NCI-H460 (cell line): ENCODE data around the gene TSHZ2. TPM values are rescaled to one million over a fixed set of nuclear protein-coding genes. Genes with fewer than 3 reads are reported as not detected.
"Not testable (repeated sequence)": the region's sequence is repeated elsewhere in the genome, so short reads cannot be mapped to it uniquely, and the experiment has no call there.

ENCODE experiments used
- DNase-seq: peaks from one replicate; pipeline ENCODE4 v3.0.0-alpha.2; 2016; ENCODE audit warnings: low read depth; ENCODE audit errors: extremely low read depth
- total RNA-seq: library from RNA; depleted of rRNA; stranded (reverse); fragments of >200 nt; shearing (Covaris generic); gene quantifications from 2 replicates; pipeline ENCODE4 v1.2.3, GENCODE V29; 2014

The TSHZ2 gene
- total RNA-seq, 1 experiment from 2014 or later, result not detected

GRCh38 chr20:53480913-53481312 is 508.8 kb downstream of the TSHZ2 start:
- no peak for DNase-seq

DNA sequence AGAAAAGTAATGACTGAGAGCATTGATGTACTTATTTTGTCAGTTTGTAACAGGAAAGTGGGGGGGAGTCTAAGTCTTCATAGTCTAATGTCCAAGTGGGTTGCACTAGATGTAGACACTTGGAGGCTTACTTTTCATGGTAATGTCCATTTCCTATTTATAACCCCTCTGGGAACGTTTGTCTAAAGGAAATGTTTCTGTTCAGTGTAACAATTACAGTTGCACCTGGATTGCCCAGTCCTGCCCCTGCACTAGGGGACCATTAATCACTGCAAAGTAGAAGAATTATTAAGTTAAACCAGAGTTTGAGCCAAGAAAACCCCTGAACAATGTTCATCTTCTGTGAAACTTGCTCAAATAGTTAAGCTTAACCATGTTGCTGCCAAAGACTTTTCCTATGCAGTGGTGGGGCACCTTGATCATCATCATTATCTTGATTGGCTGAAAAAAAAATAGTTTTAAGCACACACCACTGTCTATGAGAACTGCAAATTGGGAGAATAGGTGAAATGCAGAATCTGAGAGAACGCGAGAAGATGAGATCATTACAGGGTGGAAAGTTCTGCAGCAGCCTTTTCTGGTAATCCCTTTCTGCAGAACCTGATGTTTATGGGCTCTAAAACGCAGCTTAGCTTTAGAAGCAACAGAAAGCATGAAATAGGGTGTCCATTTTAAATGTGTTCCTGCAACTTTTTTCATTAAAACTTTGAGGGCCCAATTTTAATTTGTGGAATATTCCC is 515.5 kb downstream of the TSHZ2 start:
- no peak for DNase-seq

DNA sequence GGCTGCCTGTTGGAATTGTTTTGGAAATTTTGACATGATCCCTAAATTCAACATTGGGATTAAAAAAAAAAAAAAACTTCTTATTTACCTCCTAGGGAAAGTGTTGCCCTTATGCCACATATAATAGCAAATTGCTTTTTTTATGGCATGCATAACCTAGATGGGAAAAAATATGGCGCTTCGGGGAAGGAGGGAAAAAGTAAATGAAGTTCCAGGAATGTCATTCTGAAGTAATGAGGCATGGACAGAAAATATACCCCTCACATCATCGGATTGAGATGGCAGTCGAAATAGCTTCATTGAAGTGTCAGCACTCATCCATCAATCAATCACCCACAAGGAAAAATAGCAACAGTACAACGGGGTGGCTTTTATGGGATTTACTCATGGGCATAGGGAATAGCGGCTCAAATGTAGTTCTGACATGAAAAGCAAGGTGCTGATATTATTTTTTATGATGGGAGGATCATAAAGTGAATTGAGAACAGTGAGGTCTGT is 516.7 kb downstream of the TSHZ2 start:
- no peak for DNase-seq

- no peak for DNase-seq
These were observed 517.4 kb downstream of the TSHZ2 start for GRCh38 chr20:53489528-53489927.

GRCh38 chr20:53490620-53491019 is 518.5 kb downstream of the TSHZ2 start:
- DNase-seq, result no peak

DNA sequence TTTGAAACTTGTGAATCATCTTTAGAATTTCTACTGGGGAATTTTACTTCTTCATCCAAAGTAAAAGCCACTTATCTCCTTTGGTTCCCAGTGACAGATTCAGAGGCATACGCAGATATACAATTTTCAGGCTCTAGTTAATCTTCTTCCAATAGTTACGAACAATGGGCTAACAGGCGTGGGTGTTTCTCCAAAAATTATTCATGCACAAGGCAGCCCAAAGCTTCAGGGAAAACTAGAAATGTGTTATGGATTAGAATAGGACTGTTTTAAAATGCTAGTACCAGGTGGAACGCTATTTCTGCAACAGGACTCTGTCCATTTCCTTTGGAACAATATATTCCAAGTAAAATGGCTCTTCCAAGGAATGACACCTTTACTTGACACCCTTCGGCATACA is 519.3 kb downstream of the TSHZ2 start:
- DNase-seq, result no peak

GRCh38 chr20:53492212-53492611 is 520.1 kb downstream of the TSHZ2 start:
- DNase-seq, result no peak

GRCh38 chr20:53493311-53493857 is 521.2 kb downstream of the TSHZ2 start:
- no peak for DNase-seq

DNA sequence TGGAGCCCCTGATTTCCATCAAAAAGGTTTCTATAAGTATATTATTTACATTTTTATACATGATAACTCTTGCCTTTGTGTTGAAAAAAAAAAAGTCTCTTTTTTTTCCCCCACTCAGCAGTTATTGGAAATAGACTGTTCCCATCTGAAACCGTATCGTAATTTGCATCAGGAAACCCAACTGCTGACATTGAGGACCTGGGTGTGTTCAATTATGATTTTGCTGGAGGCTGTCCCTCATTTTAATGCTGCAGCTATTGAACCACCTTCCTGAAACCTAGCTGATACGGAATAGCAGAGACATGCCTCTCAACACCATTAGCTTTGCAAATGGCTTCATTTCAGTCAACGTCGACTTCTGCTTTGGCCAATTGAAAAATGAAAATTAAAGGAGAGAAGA is 522.6 kb downstream of the TSHZ2 start:
- DNase-seq, result no peak

DNA sequence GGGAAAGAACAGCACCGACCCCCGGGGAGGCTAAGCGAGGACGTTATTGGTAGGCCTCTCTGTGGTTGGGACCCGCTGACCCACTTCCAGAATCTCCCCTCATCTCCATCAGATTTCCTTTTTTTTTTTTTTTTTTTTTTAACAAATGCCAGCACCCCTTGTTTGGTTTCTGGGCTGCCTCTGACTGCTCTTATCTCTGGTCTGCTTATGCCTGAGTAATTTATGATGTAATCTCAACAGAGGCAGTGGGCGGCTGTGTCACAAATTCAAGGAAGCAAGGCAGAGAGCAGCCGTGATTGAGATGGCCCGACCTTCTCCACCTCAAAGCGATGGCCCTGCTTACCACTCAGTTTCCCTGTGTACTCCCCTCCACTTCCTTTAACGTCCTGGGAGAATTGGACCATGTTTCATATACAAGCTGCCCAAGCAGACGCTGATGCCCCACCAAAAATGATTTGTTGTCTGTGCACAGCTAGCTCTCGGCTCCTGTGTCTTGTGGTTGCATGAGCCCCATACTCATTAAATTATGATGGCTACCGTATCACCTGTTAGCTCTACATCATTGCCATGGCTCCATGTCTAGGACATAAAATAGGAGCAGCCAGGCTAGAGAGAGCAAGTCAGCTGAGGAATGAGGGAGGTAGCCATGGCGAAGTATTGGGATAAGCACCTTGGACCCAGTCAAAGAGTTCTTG is 523.4 kb downstream of the TSHZ2 start:
- no peak for DNase-seq

GRCh38 chr20:53497246-53497645 is 525.1 kb downstream of the TSHZ2 start:
- DNase-seq, result no peak

GRCh38 chr20:53498341-53498740 is 526.2 kb downstream of the TSHZ2 start:
- no peak for DNase-seq

GRCh38 chr20:53500651-53501050 is 528.5 kb downstream of the TSHZ2 start:
- DNase-seq, result no peak

- no peak for DNase-seq
These were observed 530.7 kb downstream of the TSHZ2 start for GRCh38 chr20:53502820-53503219.

GRCh38 chr20:53503517-53503919 is 531.4 kb downstream of the TSHZ2 start:
- no peak for DNase-seq

DNA sequence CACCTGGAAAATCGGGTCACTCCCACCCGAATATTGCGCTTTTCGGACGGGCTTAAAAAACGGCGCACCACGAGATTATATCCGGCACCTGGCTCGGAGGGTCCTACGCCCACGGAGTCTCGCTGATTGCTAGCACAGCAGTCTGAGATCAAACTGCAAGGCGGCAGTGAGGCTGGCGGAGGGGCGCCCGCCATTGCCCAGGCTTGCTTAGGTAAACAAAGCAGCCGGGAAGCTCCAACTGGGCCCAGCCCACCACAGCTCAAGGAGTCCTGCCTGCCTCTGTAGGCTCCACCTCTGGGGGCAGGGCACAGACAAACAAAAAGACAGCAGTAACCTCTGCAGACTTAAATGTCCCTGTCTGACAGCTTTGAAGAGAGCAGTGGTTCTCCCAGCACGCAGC is 531.9 kb downstream of the TSHZ2 start:
- not testable (repeated sequence) for DNase-seq

- DNase-seq, result no peak
These were observed 538.1 kb downstream of the TSHZ2 start for GRCh38 chr20:53510262-53510661.

- no peak for DNase-seq
These were observed 538.5 kb downstream of the TSHZ2 start for GRCh38 chr20:53510704-53511103.

DNA sequence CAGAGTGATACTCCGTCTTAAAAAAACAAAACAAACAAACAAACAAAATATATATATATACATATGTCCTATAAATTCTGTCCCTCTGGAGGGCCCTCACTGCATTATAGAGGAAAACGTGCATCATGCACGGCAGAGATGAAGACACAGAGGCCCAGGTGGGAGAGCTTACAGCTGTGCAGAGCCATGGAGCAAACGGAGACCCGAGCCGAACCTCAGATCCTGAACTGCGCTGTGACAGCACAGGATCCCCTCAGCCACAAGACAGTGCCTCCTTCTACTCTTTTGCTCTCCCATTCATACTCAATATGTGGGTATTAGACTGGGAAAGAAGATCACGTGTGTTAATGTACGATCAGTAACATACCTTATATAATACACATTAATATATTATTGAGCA is 539.9 kb downstream of the TSHZ2 start:
- DNase-seq, result no peak

DNA sequence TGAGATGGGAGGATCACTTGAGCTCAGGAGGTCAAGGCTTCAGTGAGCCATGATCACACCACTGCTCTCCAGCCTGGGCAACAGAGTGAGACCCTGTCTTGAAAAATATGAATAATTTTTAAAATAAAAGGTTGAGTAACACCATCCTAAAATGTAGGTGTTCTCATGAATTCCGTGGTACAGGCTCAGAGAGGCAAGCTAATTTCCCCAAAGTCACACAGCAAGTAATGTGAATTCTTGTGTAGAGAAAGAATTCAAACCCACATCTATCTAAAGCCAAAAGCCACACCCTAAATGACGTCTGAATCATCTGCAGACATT is 541.0 kb downstream of the TSHZ2 start:
- no peak for DNase-seq

- DNase-seq, result no peak
These were observed 541.5 kb downstream of the TSHZ2 start for GRCh38 chr20:53513489-53514298.
